ENCODE measurements around the gene DDI2.
"Not testable (repeated sequence)": the region's sequence is repeated elsewhere in the genome, so short reads cannot be mapped to it uniquely, and the experiment has no call there.

DDI2 gene

DNA sequence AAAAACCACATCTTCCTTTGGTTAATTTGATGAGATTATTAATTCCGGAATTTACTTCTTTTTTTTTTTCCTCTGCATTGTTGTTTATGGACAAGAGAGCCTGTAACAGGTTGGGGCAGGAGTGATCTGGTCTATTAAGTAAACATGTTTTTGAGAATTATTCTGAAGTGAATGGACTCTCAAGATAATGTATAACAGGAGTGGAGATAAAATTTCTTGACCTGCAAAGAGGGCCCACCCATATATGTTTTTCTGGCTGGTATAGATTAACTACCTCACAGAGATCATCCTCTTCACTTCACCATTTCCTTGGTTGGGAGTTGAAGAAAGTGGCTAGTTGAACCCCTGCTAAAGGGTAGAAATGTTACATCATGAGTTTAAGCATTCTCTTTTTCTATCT, 10.7 kb downstream of the DDI2 start:
- H3K27ac ChIP-seq, result no peak overlapping the region
- no peak for DNase-seq (ENCODE audit: low read depth, low spot score)

DNA sequence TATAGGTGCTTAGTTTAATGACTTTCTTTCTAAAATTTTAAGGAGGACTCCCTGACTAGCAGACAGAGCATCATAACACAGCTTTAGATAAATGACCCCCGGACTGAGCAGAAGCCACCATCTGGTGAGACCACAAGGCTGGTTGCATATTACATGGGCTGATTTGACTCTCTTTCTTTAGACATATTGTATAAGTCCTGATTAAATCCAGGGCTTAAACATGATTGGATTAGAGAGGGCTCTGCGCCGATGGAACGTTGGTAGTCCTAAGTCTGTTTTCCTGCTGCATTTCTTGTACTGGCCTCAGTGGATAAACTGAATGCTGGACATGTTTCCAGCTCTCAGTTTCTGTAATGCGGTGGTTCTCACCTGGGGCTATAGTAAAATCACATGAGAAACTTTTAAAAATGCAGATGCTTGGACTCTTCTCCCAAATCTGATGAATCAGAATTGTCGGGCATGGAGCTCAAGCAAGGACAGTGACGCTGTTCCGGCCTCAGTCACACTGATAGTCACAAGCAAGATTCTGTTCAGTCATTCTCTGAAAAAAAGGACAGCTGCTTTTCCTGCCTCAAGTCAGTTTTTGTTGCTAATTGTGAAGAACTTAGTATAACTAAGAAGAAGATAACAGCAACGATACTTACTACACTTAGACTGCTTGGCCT, 16.6 kb downstream of the DDI2 start:
- no peak overlapping the region for H3K27ac ChIP-seq
- DNase-seq (ENCODE audit: low read depth, low spot score), result no peak

DNA sequence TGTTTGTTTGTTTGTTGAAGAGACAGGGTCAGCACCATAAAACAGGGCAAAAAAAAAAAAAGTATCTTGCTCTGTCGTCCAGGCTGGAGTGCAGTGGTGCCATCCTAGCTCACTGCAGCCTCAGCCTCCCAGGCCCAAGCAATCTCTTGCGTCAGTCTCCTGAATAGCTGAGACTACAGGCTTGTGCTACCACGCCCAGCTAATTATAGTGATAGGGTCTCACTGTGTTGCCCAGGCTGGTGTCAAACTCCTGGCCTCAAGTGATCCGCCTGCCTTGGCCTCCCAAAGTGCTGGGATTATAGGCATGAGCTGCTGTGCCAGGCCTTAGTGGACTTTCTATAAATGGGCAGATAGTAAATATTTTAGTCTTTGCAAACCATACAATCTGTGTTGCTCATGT, 19.2 kb downstream of the DDI2 start:
- no peak overlapping the region for H3K27ac ChIP-seq
- DNase-seq (ENCODE audit: low read depth, low spot score), result no peak

- DNase-seq (ENCODE audit: low read depth, low spot score), result no peak
Measured at GRCh38 chr1:15637826-15638225, 20.6 kb downstream of the DDI2 start.

GRCh38 chr1:15639262-15639661, 22.0 kb downstream of the DDI2 start:
- no peak for DNase-seq (ENCODE audit: low read depth, low spot score)
- no peak overlapping the region for H3K27ac ChIP-seq

More at GRCh38 chr1:15637826-15638225, 20.6 kb downstream of the DDI2 start:
- H3K27ac ChIP-seq, result no peak overlapping the region

DNA sequence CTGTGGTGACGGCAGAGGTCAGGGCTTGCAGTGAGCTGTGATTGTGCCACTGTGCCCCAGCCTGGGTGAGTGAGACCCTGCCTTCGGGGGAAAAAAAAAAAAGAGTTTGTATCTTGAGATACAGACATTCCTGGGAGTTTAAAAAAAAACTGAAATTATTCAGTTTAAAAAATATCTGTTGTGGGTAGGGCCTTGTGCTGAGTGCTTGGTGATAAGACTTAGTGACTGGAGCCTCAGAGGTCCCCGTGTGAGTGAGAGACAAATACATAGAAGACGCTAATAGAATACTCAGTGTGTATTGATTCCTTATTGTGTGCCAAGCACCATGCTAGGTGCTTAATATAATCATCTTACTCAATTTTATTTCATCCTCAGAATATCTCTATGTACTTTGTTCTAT, 22.7 kb downstream of the DDI2 start:
- no peak overlapping the region for H3K27ac ChIP-seq
- no peak for DNase-seq (ENCODE audit: low read depth, low spot score)

GRCh38 chr1:15640667-15641066, 23.4 kb downstream of the DDI2 start:
- no peak overlapping the region for H3K27ac ChIP-seq
- no peak for DNase-seq (ENCODE audit: low read depth, low spot score)

DNA sequence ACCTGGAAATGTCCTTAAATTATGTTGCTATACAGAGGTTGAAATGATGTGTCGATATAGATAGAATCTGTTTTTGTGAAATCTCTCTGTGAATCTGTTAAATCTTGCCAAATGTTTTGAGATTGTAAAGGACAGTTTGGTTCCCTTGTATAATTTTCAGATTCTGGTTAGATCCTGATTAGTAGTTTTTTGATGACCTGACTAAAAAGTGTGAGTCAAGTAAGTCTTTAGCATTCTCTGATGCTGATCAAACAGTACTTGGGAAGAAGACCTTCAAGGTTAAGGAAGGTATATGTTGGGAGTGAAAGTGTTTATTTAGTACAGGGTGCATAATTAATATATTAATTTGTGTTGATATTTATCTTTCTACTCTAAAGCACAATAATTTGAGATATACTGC, 32.7 kb downstream of the DDI2 start:
- DNase-seq (ENCODE audit: low read depth, low spot score), result no peak
- H3K27ac ChIP-seq, result no peak overlapping the region

GRCh38 chr1:15650433-15650832, 33.2 kb downstream of the DDI2 start:
- no peak overlapping the region for H3K27ac ChIP-seq
- no peak for DNase-seq (ENCODE audit: low read depth, low spot score)

GRCh38 chr1:15652130-15652529, 34.9 kb downstream of the DDI2 start:
- DNase-seq (ENCODE audit: low read depth, low spot score); H3K27ac ChIP-seq: not testable (repeated sequence)

DNA sequence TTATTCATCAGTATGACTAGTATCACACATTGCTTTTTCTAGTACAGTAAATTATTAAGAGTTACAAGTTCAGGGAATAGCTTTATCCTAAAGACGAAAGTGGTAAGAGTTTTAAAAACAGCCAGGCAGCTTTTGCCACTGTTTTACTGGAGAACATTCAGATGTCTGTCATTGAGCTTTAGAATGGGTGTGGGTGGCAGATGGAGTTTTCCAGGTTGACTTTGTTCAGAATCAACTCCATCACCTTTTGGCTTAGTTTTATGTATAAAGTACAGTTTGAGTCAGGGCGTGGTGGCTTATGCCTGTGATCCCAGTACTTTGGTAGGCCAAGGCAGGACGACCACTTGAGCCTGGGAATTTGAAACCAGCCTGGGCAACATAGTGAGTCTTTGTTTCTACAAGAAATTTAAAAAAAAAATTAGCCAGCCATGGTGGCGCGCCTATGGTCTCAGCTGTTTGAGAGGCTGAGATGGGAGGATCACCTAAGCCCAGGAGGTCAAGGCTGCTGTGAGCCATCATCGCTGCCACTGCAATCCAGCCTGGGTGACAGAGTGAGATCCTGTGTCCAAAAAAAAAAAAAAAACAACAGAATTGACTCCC, 36.9 kb downstream of the DDI2 start:
- DNase-seq (ENCODE audit: low read depth, low spot score), result no peak
- no peak overlapping the region for H3K27ac ChIP-seq

DNA sequence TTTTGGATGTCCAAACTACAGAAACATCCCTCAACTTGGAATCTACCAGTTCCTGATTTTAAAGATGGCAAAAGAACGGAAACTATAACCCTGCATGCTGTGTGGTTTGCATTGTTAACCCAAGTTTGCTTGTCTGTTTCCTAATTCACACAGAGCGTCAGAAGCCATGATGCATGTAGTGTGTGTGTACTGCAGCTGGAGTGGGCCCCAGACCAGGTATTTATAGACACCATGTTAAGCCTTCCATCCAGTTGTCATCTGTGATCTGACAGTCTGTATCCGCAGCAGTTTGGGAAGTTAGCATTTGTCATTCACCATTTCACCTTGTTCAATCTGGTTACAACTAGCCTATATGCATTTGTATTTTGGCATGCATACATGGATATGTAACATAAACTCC, 39.2 kb downstream of the DDI2 start:
- H3K27ac ChIP-seq, result no peak overlapping the region
- DNase-seq (ENCODE audit: low read depth, low spot score), result no peak

DNA sequence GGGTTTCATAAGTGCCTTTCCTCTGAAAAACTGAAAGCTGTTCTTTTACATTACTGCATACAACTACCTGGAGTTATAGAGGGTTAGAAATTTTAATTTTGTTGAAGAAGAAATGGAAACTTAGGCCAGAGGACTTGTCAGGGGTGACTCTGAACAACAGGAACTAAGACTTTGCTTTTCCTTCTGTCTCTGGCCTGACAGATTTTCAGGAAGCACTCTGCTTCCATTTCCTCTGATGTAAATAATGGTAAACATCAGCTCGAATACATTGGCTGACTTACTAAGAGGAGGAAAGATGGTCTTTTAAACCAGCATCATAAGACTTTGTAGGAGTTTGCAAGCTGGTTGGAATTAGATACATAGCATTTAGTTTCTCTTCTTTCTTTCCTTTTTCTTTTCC, 39.8 kb downstream of the DDI2 start:
- no peak overlapping the region for H3K27ac ChIP-seq
- DNase-seq (ENCODE audit: low read depth, low spot score), result no peak

DNA sequence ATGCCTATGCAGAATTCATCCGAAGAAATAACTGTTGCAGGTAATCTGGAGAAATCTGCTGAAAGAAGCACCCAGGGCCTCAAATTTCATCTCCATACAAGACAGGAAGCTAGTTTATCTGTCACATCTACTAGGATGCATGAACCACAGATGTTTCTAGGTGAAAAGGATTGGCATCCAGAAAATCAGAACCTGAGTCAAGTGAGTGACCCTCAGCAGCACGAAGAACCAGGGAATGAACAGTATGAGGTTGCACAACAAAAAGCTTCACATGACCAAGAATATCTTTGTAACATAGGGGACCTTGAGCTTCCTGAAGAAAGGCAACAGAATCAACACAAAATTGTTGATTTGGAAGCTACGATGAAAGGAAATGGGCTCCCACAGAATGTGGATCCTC, 42.9 kb downstream of the DDI2 start:
- no peak for DNase-seq (ENCODE audit: low read depth, low spot score)
- no peak overlapping the region for H3K27ac ChIP-seq

DNA sequence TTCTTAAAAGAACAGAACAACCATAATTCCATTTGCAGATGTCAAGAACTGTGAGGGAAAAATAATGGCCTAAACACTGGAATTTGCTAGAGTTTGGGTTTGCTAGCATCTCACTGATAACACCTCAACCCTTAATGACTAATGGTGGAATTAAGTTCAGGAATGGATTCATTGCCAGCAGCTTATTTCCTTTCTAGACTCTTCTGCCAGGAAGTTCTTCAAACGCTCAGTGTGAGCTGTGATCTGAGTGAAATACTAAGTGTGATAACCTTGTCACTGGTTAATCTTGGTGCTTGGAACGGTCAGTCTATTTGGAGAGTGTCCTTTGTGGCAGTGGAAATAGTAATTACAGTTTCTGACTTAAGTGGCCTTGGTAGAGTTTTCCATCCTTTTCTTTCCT, 45.2 kb downstream of the DDI2 start:
- no peak for DNase-seq (ENCODE audit: low read depth, low spot score)

DNA sequence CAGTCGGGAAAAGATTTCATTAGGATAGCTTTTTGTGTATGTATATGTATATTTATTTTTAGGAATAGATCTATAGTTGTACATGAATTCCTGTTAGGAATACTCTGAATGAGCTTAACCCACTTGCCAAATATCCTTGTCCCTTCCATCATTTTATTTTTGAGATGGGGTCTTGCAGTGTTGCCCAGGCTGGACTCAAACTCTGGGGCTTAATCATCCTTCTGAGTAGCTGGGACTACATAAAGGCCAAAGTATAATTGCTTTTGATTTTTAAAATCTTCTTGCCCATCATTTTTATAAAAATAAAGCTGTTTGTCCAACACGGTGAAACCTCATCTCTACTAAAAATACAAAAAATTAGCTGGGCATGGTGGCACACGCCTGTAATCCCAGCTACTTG, 46.7 kb downstream of the DDI2 start:
- DNase-seq (ENCODE audit: low read depth, low spot score), result no peak
- no peak overlapping the region for H3K27ac ChIP-seq

More for the DNA sequence above, 45.2 kb downstream of the DDI2 start:
- H3K27ac ChIP-seq, result no peak overlapping the region

GRCh38 chr1:15667362-15667761, 50.1 kb downstream of the DDI2 start:
- no peak for DNase-seq (ENCODE audit: low read depth, low spot score)
- no peak overlapping the region for H3K27ac ChIP-seq

- H3K27ac ChIP-seq, result no peak overlapping the region
- no peak for DNase-seq (ENCODE audit: low read depth, low spot score)
Measured at GRCh38 chr1:15668089-15668754, 51.0 kb downstream of the DDI2 start.

DNA sequence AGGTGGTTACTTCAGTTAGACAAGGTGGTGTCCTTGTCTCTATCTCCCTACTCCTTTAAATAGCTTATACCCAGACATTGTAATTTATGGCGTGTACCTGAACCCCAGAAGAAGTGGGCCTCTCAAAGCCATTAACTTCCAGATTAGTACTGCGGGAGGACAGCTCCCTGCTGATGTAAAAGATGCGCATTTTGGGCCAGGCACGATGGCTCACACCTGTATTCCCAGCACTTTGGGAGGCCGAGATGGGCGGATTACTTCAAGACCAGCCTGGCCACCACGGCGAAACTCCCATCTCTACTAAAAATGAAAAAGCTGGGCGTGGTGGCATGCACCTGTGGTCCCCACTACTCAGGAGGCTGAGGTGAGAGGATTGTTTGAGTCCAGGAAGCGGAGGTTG, 51.8 kb downstream of the DDI2 start:
- DNase-seq (ENCODE audit: low read depth, low spot score), result no peak
- no peak overlapping the region for H3K27ac ChIP-seq

GRCh38 chr1:15669864-15670263, 52.6 kb downstream of the DDI2 start:
- DNase-seq (ENCODE audit: low read depth, low spot score), result no peak
- H3K27ac ChIP-seq, result no peak overlapping the region

- no peak overlapping the region for H3K27ac ChIP-seq
- no peak for DNase-seq (ENCODE audit: low read depth, low spot score)
Measured at GRCh38 chr1:15671430-15671829, 54.2 kb downstream of the DDI2 start.
